Osteocyte (in vitro differentiated cells): ENCODE measurements around the gene RPTOR. TPM values are rescaled to one million over a fixed set of nuclear protein-coding genes. Genes with fewer than 3 reads are reported as not detected.

ENCODE experiments used
- DNase-seq: peaks from one replicate; pipeline ENCODE4 v3.0.0; 2021; ENCODE audit warnings: mixed read lengths; ENCODE audit not compliant: unreplicated experiment; ENCODE audit errors: extremely low spot score
- H3K27ac Mint-ChIP-seq: one replicate; pipeline ENCODE4 v1.8.0; 2021; ENCODE audit warnings: mild to moderate bottlenecking, mixed read lengths; ENCODE audit not compliant: unreplicated experiment
- H3K27me3 Mint-ChIP-seq: one replicate; pipeline ENCODE4 v1.8.0; 2021; ENCODE audit warnings: mixed read lengths; ENCODE audit not compliant: unreplicated experiment
- H3K36me3 Mint-ChIP-seq: one replicate; pipeline ENCODE4 v1.8.0; 2021; ENCODE audit warnings: mixed read lengths; ENCODE audit not compliant: unreplicated experiment
- H3K4me1 Mint-ChIP-seq: one replicate; pipeline ENCODE4 v1.8.0; 2021; ENCODE audit warnings: mixed read lengths; ENCODE audit not compliant: unreplicated experiment
- H3K4me3 Mint-ChIP-seq: one replicate; pipeline ENCODE4 v1.8.0; 2021; ENCODE audit warnings: mild to moderate bottlenecking, moderate library complexity, mixed read lengths; ENCODE audit not compliant: unreplicated experiment
- H3K9me3 Mint-ChIP-seq: one replicate; pipeline ENCODE4 v1.8.0; 2021; ENCODE audit warnings: mixed read lengths; ENCODE audit not compliant: unreplicated experiment
- CTCF ChIP-seq: fragments of 200-600 bp; sonication (generic); IDR thresholded peaks from 2 replicates; pipeline ENCODE4 v1.5.0; 2021; ENCODE audit warnings: antibody characterized with exemption, mild to moderate bottlenecking, moderate library complexity
- total RNA-seq: library from RNA; stranded (reverse); gene quantifications from 2 replicates; pipeline ENCODE4 v1.2.1, GENCODE V29; 2021

The RPTOR gene
- total RNA-seq, 1 donor from 2014 or later, result 36.0 TPM

DNA sequence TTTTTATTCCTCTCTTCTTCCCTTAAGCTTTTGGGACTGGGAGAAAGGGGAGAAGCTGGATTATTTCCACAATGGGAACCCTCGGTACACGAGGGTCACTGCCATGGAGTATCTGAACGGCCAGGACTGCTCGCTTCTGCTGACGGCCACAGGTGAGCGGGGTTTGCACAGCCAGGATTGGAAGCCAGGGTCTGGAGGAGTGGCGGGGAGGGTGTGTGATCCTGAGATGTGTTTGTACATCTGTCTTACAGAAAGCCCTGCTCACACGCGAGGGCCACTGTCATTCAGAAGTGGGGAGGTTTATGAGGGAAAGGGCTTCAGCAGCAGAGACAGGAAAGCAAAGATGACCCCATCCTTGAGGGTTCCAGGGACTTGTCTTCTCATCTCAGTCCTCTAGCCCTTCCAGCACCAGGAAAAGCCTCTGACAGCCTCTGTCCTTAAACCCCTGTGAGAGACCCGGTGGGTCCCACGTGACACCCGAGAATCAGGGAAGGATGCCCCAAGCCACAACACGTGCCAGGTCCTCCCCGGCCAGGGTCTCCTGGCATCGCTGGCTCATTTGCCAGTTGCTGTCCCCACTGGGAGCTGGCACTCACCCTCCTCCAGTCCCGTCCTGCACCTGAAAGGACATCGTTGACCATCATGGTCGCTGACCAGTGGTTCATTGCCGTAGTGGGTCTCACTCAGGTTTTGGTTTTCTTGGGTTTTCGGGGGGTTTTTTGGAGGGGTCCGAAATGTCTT is 402.7 kb downstream of the RPTOR start:
- H3K27me3 Mint-ChIP-seq, result no peaks in the 10 kb centered on the region
- H3K4me1 Mint-ChIP-seq, result peaks cover 12% of the 10 kb centered on the region
- no peak overlapping the region for H3K4me3 Mint-ChIP-seq
- no peak overlapping the region for H3K27ac Mint-ChIP-seq
- no peak for DNase-seq
- H3K9me3 Mint-ChIP-seq, result no peaks in the 10 kb centered on the region
- TF ChIP-seq CTCF, result no peak
- H3K36me3 Mint-ChIP-seq, result peaks cover 24% of the 10 kb centered on the region

DNA sequence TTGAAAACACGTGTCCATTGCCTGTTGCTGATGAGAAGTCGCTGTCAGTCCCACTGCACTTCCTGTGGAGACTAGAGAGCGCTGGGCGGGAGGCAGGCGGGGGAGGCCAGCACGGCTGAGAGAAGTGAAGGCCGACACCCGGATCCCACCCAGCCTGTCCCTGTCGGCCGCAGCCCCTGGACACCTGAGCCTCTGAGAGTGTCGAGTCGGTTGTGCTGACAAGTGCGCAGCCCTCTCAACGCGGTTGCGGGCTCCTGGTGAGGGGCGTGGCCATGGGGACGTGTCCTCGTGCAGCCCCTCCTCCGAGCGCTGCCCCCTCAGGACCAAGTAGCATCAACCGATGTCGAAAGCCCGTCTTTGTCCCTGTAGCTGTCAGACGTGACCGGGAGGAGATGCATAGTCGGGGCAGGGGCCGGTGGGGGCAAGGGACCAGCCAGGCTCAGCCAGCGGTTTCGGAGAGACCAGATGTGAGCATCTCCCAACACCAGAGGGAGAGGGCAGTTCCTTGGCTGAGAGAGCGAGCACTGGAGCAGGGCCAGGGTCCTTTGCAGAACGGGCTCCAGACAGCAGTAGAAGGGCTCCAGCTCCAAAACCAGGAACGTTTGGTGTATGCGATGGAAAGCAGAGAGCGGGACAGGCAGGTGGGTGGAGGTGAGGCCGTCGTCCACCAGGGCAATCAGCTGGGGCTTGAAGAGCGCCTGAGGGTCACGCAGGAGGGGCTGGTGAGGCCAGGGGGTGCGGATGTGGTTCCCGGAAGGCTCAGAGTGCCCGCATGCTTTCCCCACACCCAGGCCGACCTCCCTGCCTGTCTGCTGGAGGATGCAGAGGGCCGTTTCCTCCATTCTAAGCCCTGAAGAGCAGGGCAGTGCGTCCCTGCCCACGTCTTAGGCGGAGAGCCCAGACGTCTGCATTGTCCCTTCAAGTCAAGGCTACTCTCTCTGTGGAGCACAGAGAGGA is 403.7 kb downstream of the RPTOR start:
- H3K27ac Mint-ChIP-seq, result no peak overlapping the region
- no peaks in the 10 kb centered on the region for H3K27me3 Mint-ChIP-seq
- no peak overlapping the region for H3K4me3 Mint-ChIP-seq
- no peak for TF ChIP-seq CTCF
- DNase-seq, result no peak
- H3K9me3 Mint-ChIP-seq, result no peaks in the 10 kb centered on the region
- H3K4me1 Mint-ChIP-seq, result peaks cover 10% of the 10 kb centered on the region
- H3K36me3 Mint-ChIP-seq, result peaks cover 26% of the 10 kb centered on the region

DNA sequence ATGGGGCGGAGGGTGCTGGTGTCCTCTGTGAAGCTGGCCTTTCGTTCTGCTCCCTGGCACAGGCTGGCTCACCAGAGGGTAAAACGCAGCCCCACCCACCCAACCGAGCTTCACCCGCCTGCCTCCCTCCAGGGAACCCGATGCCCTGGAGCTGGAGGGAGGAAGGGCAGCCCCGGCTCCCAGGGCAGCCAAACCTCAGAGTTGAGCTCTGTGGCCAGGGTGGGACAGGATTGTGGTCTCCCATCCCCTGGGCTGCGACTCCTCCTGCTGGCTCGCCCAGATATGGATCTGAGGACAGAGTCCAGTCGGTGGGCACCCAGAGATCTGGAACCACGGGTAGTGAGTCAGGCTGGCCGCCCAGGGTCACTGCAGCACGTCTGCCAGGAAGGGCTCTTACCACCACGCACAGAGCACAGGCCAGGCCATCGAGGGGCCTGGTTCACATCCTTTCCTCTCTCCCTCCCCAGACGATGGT is 404.4 kb downstream of the RPTOR start:
- DNase-seq, result no peak
- H3K27ac Mint-ChIP-seq, result no peak overlapping the region
- H3K4me1 Mint-ChIP-seq, result peaks cover 10% of the 10 kb centered on the region

DNA sequence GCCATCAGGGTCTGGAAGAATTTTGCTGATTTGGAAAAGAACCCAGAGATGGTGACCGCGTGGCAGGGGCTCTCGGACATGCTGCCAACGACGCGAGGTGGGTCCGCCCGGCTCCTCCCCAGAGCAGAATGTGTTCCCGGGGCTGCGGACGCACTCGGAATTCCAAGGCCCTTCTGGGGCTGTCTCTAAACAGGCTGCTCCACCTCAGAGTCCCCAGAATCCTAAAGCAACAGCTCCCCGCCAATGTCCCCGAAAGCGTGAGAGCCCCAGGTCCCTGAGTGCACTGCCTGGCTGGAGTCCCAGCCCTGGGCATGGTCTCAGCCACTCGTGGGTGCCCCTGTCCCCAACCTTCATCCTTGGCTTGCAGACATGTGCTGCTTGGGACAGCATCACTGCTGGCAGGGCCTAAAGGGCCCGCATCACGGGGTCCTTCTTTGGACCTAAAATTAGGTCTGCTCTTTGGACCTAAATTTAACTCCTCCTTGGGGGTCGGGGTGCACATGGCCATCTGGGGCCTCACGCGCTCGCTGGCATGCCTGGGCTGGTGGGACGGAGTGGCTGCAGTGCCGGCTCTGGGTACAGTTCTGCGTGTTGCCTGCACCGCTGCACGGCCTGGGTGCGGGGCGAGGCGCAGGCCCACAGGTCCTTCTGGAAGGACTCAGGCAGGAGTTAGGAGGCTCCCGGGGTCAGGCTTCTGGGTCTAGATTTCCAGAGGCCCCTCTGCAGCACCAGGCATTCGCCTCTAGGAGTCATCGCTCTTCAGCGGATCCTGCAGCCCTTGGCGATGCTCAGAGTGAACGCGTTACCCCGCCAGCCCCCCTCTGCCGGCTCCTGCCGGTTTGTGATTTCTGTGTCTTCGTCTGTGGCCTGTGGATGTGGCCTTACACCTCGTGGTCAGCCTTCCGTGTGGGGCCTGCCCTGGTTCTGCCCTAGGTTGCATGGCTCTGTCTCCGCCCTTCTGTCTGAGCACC is 405.1 kb downstream of the RPTOR start:
- Mint-ChIP-seq H3K36me3 (peaks cover 22% of the 10 kb centered on the region), H3K4me3 (no peak overlapping the region), H3K9me3 (no peaks in the 10 kb centered on the region), H3K27ac (no peak overlapping the region), H3K27me3 (no peaks in the 10 kb centered on the region), H3K4me1 (peaks cover 10% of the 10 kb centered on the region)
- TF ChIP-seq CTCF, result no peak
- no peak for DNase-seq

More for the DNA sequence above, 404.4 kb downstream of the RPTOR start:
- Mint-ChIP-seq H3K27me3 (no peaks in the 10 kb centered on the region), H3K36me3 (peaks cover 26% of the 10 kb centered on the region), H3K9me3 (no peaks in the 10 kb centered on the region), H3K4me3 (no peak overlapping the region)
- peak; percentile 43 for TF ChIP-seq CTCF
